Measurements from ENCODE around the gene ADGRL2. TPM values are rescaled to one million over a fixed set of nuclear protein-coding genes. Genes with fewer than 3 reads are reported as not detected.

ADGRL2 gene
- total and polyA plus RNA-seq, 5 donors from 2014 or later, result not detected

GRCh38 chr1:81775510-81775909 lies 25.2 kb upstream of the ADGRL2 start:
- H3K9me3 Mint-ChIP-seq, result peaks cover 0 to 7% (median 2%) of the 10 kb centered on the region in 7 donors
- no peaks in the 10 kb centered on the region for H3K36me3 Mint-ChIP-seq
- Histone ChIP-seq H3K4me1 (ENCODE audit: control insufficient read depth, insufficient read depth, low read length, poor library complexity, severe bottlenecking) (no peaks in the 10 kb centered on the region), H3K36me3 (ENCODE audit: control insufficient read depth, insufficient read depth, low read length) (no peaks in the 10 kb centered on the region), H3K27me3 (ENCODE audit: control insufficient read depth, insufficient read depth, low read length) (no peaks in the 10 kb centered on the region), H3K27ac (ENCODE audit: insufficient read depth, low read length, poor library complexity, severe bottlenecking) (no peak overlapping the region), H3K4me3 (ENCODE audit: low read depth, low read length) (no peak overlapping the region), H3K9me3 (ENCODE audit: control insufficient read depth in 2 of 2, low read length in 2 of 2) (peaks cover 0 to 6% of the 10 kb centered on the region in 2 experiments)
- H3K4me3 Mint-ChIP-seq, result no peak overlapping the region
- no peaks in the 10 kb centered on the region for H3K4me1 Mint-ChIP-seq
- no peak overlapping the region for H3K27ac Mint-ChIP-seq
- no peaks in the 10 kb centered on the region for H3K27me3 Mint-ChIP-seq
- ATAC-seq (ENCODE audit: low read depth in 2 of 2) (no peak), DNase-seq (no peak)

GRCh38 chr1:81780705-81781454 lies 19.9 kb upstream of the ADGRL2 start:
- Mint-ChIP-seq H3K9me3 (peaks cover 0 to 10% (median 2%) of the 10 kb centered on the region in 7 donors), H3K4me1 (no peaks in the 10 kb centered on the region), H3K27me3 (no peaks in the 10 kb centered on the region), H3K4me3 (no peak overlapping the region), H3K36me3 (no peaks in the 10 kb centered on the region), H3K27ac (no peak overlapping the region)
- Histone ChIP-seq H3K4me1 (ENCODE audit: control insufficient read depth, insufficient read depth, low read length, poor library complexity, severe bottlenecking) (no peaks in the 10 kb centered on the region), H3K27me3 (ENCODE audit: control insufficient read depth, insufficient read depth, low read length) (no peaks in the 10 kb centered on the region), H3K4me3 (ENCODE audit: low read depth, low read length) (no peak overlapping the region), H3K27ac (ENCODE audit: insufficient read depth, low read length, poor library complexity, severe bottlenecking) (no peak overlapping the region), H3K9me3 (ENCODE audit: control insufficient read depth in 2 of 2, low read length in 2 of 2) (no peaks in the 10 kb centered on the region), H3K36me3 (ENCODE audit: control insufficient read depth, insufficient read depth, low read length) (no peaks in the 10 kb centered on the region)
- DNase-seq, result no peak
- no peak for ATAC-seq (ENCODE audit: low read depth in 2 of 2)

GRCh38 chr1:81781749-81782148 lies 19.0 kb upstream of the ADGRL2 start:
- no peaks in the 10 kb centered on the region for H3K27me3 Mint-ChIP-seq
- Histone ChIP-seq H3K27me3 (ENCODE audit: control insufficient read depth, insufficient read depth, low read length) (no peaks in the 10 kb centered on the region), H3K4me3 (ENCODE audit: low read depth, low read length) (no peak overlapping the region), H3K9me3 (ENCODE audit: control insufficient read depth in 2 of 2, low read length in 2 of 2) (no peaks in the 10 kb centered on the region), H3K36me3 (ENCODE audit: control insufficient read depth, insufficient read depth, low read length) (no peaks in the 10 kb centered on the region), H3K4me1 (ENCODE audit: control insufficient read depth, insufficient read depth, low read length, poor library complexity, severe bottlenecking) (no peaks in the 10 kb centered on the region), H3K27ac (ENCODE audit: insufficient read depth, low read length, poor library complexity, severe bottlenecking) (no peak overlapping the region)
- no peak overlapping the region for H3K4me3 Mint-ChIP-seq
- no peaks in the 10 kb centered on the region for H3K36me3 Mint-ChIP-seq
- H3K9me3 Mint-ChIP-seq, result peaks cover 0 to 10% (median 2%) of the 10 kb centered on the region in 7 donors
- H3K4me1 Mint-ChIP-seq, result no peaks in the 10 kb centered on the region
- ATAC-seq (ENCODE audit: low read depth in 2 of 2) (no peak), DNase-seq (no peak)
- H3K27ac Mint-ChIP-seq, result no peak overlapping the region

- no peak overlapping the region for H3K27ac ChIP-seq (ENCODE audit: insufficient read depth, low read length, poor library complexity, severe bottlenecking)
- no peak for ATAC-seq (ENCODE audit: low read depth in 2 of 2)
- H3K9me3 Mint-ChIP-seq, result peaks cover 0 to 11% (median 2%) of the 10 kb centered on the region in 7 donors
Measured at GRCh38 chr1:81792184-81792583, 8.6 kb upstream of the ADGRL2 start.

GRCh38 chr1:81797701-81798100 lies 3.0 kb upstream of the ADGRL2 start:
- Mint-ChIP-seq H3K4me1 (peaks cover 0 to 3% (median 0%) of the 10 kb centered on the region in 4 donors), H3K27ac (no peak overlapping the region), H3K36me3 (no peaks in the 10 kb centered on the region), H3K4me3 (no peak overlapping the region), H3K27me3 (peaks cover 14% of the 10 kb centered on the region), H3K9me3 (peaks cover 0 to 7% (median 0%) of the 10 kb centered on the region in 7 donors)
- H3K9me3 ChIP-seq (ENCODE audit: control insufficient read depth in 2 of 2, low read length in 2 of 2), result no peaks in the 10 kb centered on the region
- no peak overlapping the region for H3K27ac ChIP-seq (ENCODE audit: insufficient read depth, low read length, poor library complexity, severe bottlenecking)
- H3K4me3 ChIP-seq (ENCODE audit: low read depth, low read length), result no peak overlapping the region
- H3K4me1 ChIP-seq (ENCODE audit: control insufficient read depth, insufficient read depth, low read length, poor library complexity, severe bottlenecking), result no peaks in the 10 kb centered on the region
- ATAC-seq (ENCODE audit: low read depth in 2 of 2), result no peak
- DNase-seq, result no peak
- peaks cover 2% of the 10 kb centered on the region for H3K27me3 ChIP-seq (ENCODE audit: control insufficient read depth, insufficient read depth, low read length)
- no peaks in the 10 kb centered on the region for H3K36me3 ChIP-seq (ENCODE audit: control insufficient read depth, insufficient read depth, low read length)

More at GRCh38 chr1:81792184-81792583, 8.6 kb upstream of the ADGRL2 start:
- Histone ChIP-seq H3K36me3 (ENCODE audit: control insufficient read depth, insufficient read depth, low read length) (no peaks in the 10 kb centered on the region), H3K27me3 (ENCODE audit: control insufficient read depth, insufficient read depth, low read length) (no peaks in the 10 kb centered on the region), H3K4me1 (ENCODE audit: control insufficient read depth, insufficient read depth, low read length, poor library complexity, severe bottlenecking) (no peaks in the 10 kb centered on the region), H3K9me3 (ENCODE audit: control insufficient read depth in 2 of 2, low read length in 2 of 2) (no peaks in the 10 kb centered on the region), H3K4me3 (ENCODE audit: low read depth, low read length) (no peak overlapping the region)
- Mint-ChIP-seq H3K36me3 (no peaks in the 10 kb centered on the region), H3K27me3 (no peaks in the 10 kb centered on the region), H3K4me1 (no peaks in the 10 kb centered on the region), H3K27ac (no peak overlapping the region), H3K4me3 (no peak overlapping the region)
- DNase-seq, result no peak

GRCh38 chr1:81799939-81800694 lies 617 bp upstream of the ADGRL2 start:
- H3K27me3 ChIP-seq (ENCODE audit: control insufficient read depth, insufficient read depth, low read length), result peaks cover 5% of the 10 kb centered on the region
- no peak overlapping the region for H3K4me3 Mint-ChIP-seq
- H3K36me3 ChIP-seq (ENCODE audit: control insufficient read depth, insufficient read depth, low read length), result no peaks in the 10 kb centered on the region
- ATAC-seq (ENCODE audit: low read depth in 2 of 2) (no peak), DNase-seq (no peak)
- peak overlapping the region in 1 of 3 donors; percentile 1 for H3K27ac Mint-ChIP-seq
- H3K4me1 Mint-ChIP-seq, result peaks cover 0 to 5% (median 3%) of the 10 kb centered on the region in 4 donors
- H3K9me3 ChIP-seq (ENCODE audit: control insufficient read depth in 2 of 2, low read length in 2 of 2), result no peaks in the 10 kb centered on the region
- peaks cover 4% of the 10 kb centered on the region for H3K36me3 Mint-ChIP-seq
- peaks cover 0 to 13% (median 0%) of the 10 kb centered on the region in 7 donors for H3K9me3 Mint-ChIP-seq
- no peaks in the 10 kb centered on the region for H3K4me1 ChIP-seq (ENCODE audit: control insufficient read depth, insufficient read depth, low read length, poor library complexity, severe bottlenecking)
- no peak overlapping the region for H3K4me3 ChIP-seq (ENCODE audit: low read depth, low read length)
- no peak overlapping the region for H3K27ac ChIP-seq (ENCODE audit: insufficient read depth, low read length, poor library complexity, severe bottlenecking)
- H3K27me3 Mint-ChIP-seq, result peaks cover 27% of the 10 kb centered on the region

GRCh38 chr1:81801651-81802456 lies 1.1 kb downstream of the ADGRL2 start:
- peaks cover 4% of the 10 kb centered on the region for H3K36me3 Mint-ChIP-seq
- H3K9me3 Mint-ChIP-seq, result peaks cover 0 to 12% (median 0%) of the 10 kb centered on the region in 7 donors
- H3K4me3 ChIP-seq (ENCODE audit: low read depth, low read length), result no peak overlapping the region
- peaks cover 5% of the 10 kb centered on the region for H3K27me3 ChIP-seq (ENCODE audit: control insufficient read depth, insufficient read depth, low read length)
- peaks cover 0 to 5% (median 3%) of the 10 kb centered on the region in 4 donors for H3K4me1 Mint-ChIP-seq
- H3K27ac Mint-ChIP-seq, result no peak overlapping the region
- no peaks in the 10 kb centered on the region for H3K4me1 ChIP-seq (ENCODE audit: control insufficient read depth, insufficient read depth, low read length, poor library complexity, severe bottlenecking)
- no peak overlapping the region for H3K4me3 Mint-ChIP-seq
- no peak overlapping the region for H3K27ac ChIP-seq (ENCODE audit: insufficient read depth, low read length, poor library complexity, severe bottlenecking)
- H3K36me3 ChIP-seq (ENCODE audit: control insufficient read depth, insufficient read depth, low read length), result no peaks in the 10 kb centered on the region
- no peak for DNase-seq
- ATAC-seq (ENCODE audit: low read depth in 2 of 2), result no peak
- no peaks in the 10 kb centered on the region for H3K9me3 ChIP-seq (ENCODE audit: control insufficient read depth in 2 of 2, low read length in 2 of 2)
- H3K27me3 Mint-ChIP-seq, result peaks cover 27% of the 10 kb centered on the region
